Osteoblast (primary cell): ENCODE measurements around the gene BSG. TPM values are rescaled to one million over a fixed set of nuclear protein-coding genes. Genes with fewer than 3 reads are reported as not detected.

Experiments
- DNase-seq: peaks from one replicate; pipeline ENCODE4 v3.0.0; 2011; ENCODE audit warnings: low spot score, mixed read lengths; ENCODE audit not compliant: insufficient read length; ENCODE audit errors: missing footprints
- H2AFZ ChIP-seq: 2 replicates; pipeline ENCODE4 v1.6.0; 2011; ENCODE audit warnings: mild to moderate bottlenecking, low read length
- H3K27ac ChIP-seq: 2 replicates; pipeline ENCODE4 v1.5.1; 2011; ENCODE audit warnings: mild to moderate bottlenecking, low read depth, low read length, moderate library complexity
- H3K27me3 ChIP-seq: 2 replicates; pipeline ENCODE4 v1.6.0; 2012; ENCODE audit warnings: mild to moderate bottlenecking, control low read depth, inconsistent platforms, low read length, moderate library complexity; ENCODE audit not compliant: insufficient read depth
- H3K36me3 ChIP-seq: 2 replicates; pipeline ENCODE4 v1.5.1; 2011; ENCODE audit warnings: mild to moderate bottlenecking, low read length, control low read depth, moderate library complexity; ENCODE audit not compliant: insufficient read depth
- H3K4me1 ChIP-seq: 2 replicates; pipeline ENCODE4 v1.5.1; 2011; ENCODE audit warnings: mild to moderate bottlenecking, low read length, control low read depth, moderate library complexity; ENCODE audit not compliant: insufficient read depth
- H3K4me2 ChIP-seq: 2 replicates; pipeline ENCODE4 v1.6.0; 2011; ENCODE audit warnings: mild to moderate bottlenecking, low read length; ENCODE audit not compliant: insufficient read depth
- H3K4me3 ChIP-seq: fragments of 200-600 bp; sonication (generic); 3 replicates; pipeline ENCODE4 v1.5.1; 2012; ENCODE audit warnings: mild to moderate bottlenecking, low read length, inconsistent platforms; ENCODE audit not compliant: insufficient read depth
- H3K79me2 ChIP-seq: 2 replicates; pipeline ENCODE4 v1.6.0; 2012; ENCODE audit warnings: mild to moderate bottlenecking, low read length, control low read depth, inconsistent platforms; ENCODE audit not compliant: insufficient read depth
- H3K9me3 ChIP-seq: 2 replicates; pipeline ENCODE4 v1.5.1; 2011; ENCODE audit warnings: low read depth, low read length, control low read depth
- H4K20me1 ChIP-seq: 2 replicates; pipeline ENCODE4 v1.6.0; 2012; ENCODE audit warnings: mild to moderate bottlenecking, low read length, control low read depth; ENCODE audit not compliant: insufficient read depth
- total RNA-seq: library from RNA; depleted of rRNA; stranded (reverse); fragments of >200 nt; gene quantifications from 2 replicates; pipeline ENCODE4 v1.2.3, GENCODE V29; 2012
- TF ChIP-seq, protein P1 (sequence below): IDR thresholded peaks from 2 replicates; pipeline ENCODE4 v1.5.1; 2011; ENCODE audit warnings: mild to moderate bottlenecking, low read depth, low read length, moderate library complexity; ENCODE audit errors: extremely low read depth

The BSG gene
- total RNA-seq, 1 donor: 273 TPM

DNA sequence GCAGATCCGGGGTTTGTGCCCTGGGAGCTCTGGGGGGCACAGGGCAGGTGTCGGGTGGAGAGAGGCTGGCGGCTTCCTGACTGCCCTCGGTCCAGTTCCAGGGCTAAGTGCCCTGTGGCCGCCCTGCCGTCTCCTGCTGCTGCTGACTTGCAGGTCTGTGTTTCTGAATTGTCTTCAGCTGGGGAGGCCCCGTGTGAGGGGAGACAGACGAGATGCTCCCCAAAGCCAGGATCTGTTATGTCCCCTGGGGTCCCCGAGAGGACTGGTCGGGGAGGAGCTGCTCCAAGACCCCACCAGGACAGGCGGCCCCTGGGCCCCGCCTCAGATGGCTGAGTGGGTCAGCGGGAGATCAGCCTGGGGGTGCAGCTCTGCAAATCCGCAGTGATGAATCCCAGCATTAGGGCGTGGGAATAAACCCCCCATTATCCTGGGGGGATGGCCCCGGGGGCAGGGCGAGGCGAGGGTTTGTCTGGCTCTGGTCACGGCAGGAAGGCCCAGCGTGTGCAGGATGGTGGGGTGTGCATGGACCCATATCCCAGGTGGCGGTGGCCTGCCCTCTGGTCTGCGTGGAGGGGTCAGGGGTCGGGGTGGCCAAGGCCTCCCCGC lies 22.0 kb downstream of the BSG start:
- TF ChIP-seq, protein P1, sequence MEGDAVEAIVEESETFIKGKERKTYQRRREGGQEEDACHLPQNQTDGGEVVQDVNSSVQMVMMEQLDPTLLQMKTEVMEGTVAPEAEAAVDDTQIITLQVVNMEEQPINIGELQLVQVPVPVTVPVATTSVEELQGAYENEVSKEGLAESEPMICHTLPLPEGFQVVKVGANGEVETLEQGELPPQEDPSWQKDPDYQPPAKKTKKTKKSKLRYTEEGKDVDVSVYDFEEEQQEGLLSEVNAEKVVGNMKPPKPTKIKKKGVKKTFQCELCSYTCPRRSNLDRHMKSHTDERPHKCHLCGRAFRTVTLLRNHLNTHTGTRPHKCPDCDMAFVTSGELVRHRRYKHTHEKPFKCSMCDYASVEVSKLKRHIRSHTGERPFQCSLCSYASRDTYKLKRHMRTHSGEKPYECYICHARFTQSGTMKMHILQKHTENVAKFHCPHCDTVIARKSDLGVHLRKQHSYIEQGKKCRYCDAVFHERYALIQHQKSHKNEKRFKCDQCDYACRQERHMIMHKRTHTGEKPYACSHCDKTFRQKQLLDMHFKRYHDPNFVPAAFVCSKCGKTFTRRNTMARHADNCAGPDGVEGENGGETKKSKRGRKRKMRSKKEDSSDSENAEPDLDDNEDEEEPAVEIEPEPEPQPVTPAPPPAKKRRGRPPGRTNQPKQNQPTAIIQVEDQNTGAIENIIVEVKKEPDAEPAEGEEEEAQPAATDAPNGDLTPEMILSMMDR: no peak
- H3K27ac ChIP-seq: no peak overlapping the region
- H2AFZ ChIP-seq: no peak overlapping the region
- no peaks in the 10 kb centered on the region for H3K4me1 ChIP-seq
- H3K4me3 ChIP-seq: no peak overlapping the region
- DNase-seq: peak; percentile 79
- no peaks in the 10 kb centered on the region for H3K36me3 ChIP-seq
- no peaks in the 10 kb centered on the region for H3K79me2 ChIP-seq
- H3K9me3 ChIP-seq: no peaks in the 10 kb centered on the region
- H3K27me3 ChIP-seq: peaks cover 12% of the 10 kb centered on the region
- H4K20me1 ChIP-seq: peaks cover 8% of the 10 kb centered on the region
- no peak overlapping the region for H3K4me2 ChIP-seq

DNA sequence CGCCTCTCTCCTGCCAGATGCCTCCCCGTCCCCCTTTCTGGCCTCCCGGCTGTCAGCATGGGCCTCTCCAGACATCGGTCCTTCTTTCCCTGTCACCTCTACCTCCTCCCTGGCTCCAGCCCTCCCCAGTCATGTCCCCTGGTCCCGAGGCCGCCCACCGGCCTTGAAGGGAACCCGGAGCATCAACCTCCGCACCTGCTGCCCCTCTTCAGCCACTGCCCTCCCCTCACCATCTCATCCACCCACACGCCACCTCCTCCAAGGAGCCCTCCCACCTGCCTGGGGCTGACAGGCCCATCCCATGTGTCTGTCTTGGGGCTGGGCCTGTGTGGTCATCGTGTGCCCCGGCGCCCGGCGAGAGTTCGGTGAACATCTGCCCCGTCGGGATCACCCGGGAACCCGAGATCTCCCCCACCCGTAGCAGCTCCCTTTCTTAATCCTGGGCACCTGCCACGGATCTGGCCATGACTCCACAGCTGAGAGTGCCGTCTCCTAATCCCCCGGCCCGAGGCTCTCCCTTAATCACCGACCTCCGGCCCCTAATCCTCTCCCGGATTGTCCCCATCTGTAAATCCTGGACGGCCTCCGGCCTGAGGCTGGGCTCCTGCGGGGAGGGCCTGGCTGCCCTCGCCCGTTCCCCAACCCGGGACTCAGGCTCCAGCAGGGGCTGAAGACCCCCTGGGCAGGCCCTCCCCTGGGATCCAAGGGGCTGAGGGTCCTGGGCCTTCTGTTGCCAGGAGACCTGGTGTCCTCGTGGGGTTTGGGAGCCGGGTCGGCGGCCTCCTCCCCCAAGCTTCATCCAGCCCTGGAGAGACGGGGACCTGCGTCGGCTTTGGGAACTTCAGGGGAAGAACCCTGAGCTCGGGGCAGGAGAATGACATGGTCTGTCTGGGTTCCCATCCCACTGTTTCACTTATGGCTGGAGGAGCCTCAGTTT lies 23.2 kb downstream of the BSG start:
- Histone ChIP-seq H3K4me2 (no peak overlapping the region), H3K79me2 (no peaks in the 10 kb centered on the region), H3K27me3 (peaks cover 9% of the 10 kb centered on the region), H2AFZ (no peak overlapping the region), H3K4me1 (no peaks in the 10 kb centered on the region), H3K9me3 (no peaks in the 10 kb centered on the region), H4K20me1 (peaks cover 8% of the 10 kb centered on the region), H3K4me3 (no peak overlapping the region), H3K27ac (no peak overlapping the region), H3K36me3 (no peaks in the 10 kb centered on the region)
- no peak for DNase-seq
- TF ChIP-seq, protein P1: no peak

DNA sequence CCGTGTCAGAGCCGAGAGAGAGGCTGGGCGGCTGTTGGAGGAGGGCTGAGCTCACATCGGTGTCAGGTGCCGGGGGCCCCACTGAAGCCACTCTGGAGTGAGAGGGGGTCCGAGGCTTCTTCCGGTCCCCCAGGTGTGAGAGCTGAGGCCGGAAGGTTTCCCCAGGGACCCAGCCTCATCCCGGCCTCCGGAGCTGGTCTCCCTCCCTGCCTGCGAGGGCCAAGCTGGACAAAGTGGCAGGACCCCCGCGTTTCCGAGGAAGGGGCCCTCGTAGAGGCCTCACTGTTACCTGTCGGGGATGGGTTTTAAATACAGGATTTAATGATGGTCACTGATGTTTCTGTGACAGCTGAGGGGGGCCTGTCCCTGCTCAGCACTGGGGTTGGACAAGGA lies 23.9 kb downstream of the BSG start:
- H4K20me1 ChIP-seq: peaks cover 8% of the 10 kb centered on the region
- H3K4me2 ChIP-seq: no peak overlapping the region
- H3K27ac ChIP-seq: no peak overlapping the region
- no peaks in the 10 kb centered on the region for H3K9me3 ChIP-seq
- H2AFZ ChIP-seq: no peak overlapping the region
- no peak for DNase-seq
- H3K4me1 ChIP-seq: no peaks in the 10 kb centered on the region
- H3K36me3 ChIP-seq: no peaks in the 10 kb centered on the region
- TF ChIP-seq, protein P1: no peak
- peaks cover 2% of the 10 kb centered on the region for H3K27me3 ChIP-seq
- no peaks in the 10 kb centered on the region for H3K79me2 ChIP-seq
- H3K4me3 ChIP-seq: no peak overlapping the region
